ENCODE measurements around the gene ERI3. TPM values are rescaled to one million over a fixed set of nuclear protein-coding genes. Genes with fewer than 3 reads are reported as not detected.
"Not testable (repeated sequence)": the region's sequence is repeated elsewhere in the genome, so short reads cannot be mapped to it uniquely, and the experiment has no call there.

Gene ERI3
- total RNA-seq, 1 donor from 2014 or later: 52.7 TPM

DNA sequence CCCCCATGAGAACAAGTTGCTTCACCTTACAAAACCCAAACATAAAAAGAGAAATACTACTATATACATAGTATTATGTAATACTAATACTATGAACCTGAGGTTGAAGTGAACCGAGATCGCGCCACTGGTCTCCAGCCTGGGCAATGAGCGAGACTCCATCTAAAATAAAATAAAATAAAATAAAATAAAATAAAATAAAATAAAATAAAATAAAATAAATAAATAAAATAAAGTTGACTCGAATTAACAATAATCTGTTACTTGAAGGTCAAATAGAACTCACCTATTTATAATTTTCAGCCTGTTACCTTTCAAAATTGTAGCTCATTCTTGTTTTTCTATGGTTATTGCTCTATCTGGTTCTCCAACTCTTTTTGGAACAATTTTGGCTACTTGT lies 148.5 kb downstream of the ERI3 start:
- ATAC-seq; DNase-seq (ENCODE audit: missing footprints); intact Hi-C loops (cut with DNase I): not testable (repeated sequence)

DNA sequence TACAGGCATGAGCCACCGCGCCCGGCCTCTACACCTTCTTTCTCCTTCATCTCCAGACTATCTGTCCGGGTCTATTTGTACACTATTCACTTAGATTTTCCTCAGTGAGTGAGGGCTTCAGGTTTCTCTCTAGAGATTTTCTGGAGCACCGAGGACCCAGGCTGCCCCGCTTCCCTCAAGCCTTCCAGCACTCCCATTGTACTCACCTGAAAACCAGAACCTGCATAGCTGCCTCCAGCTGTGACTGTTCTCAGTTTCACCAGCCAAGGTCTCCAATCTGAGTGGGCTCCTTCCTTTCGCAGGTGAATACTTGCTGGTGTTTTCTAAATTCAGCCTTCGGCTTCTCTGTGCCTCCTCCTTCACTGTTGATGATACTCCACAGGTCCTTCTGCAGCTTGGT lies 154.7 kb downstream of the ERI3 start:
- no peak for ATAC-seq

DNA sequence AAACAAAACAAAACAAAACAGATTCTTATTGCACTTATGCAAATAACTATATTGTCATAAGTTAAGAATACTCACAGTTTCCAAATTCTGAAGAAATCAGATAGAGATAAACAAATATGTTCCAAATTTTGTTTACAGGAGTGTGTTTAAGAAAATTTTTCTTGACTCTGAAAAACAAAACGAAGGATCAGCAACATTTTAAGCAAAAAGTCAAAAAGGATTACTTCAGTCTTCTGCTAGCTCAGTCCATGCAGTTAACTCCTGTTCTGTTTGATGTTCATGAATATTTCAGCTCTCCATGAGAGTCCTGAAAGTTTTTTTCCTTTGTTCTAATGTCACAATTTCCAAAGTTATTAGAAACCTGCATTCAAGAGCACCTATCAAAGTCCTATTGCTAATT lies 180.4 kb downstream of the ERI3 start:
- ATAC-seq: no peak
- no peak for DNase-seq (ENCODE audit: missing footprints)
- intact Hi-C loops (cut with DNase I): no loop called here

More for the DNA sequence above, 154.7 kb downstream of the ERI3 start:
- intact Hi-C loops (cut with DNase I): no loop called here
- no peak for DNase-seq (ENCODE audit: missing footprints)

Other genes with a start within 250 kb of the ERI3 start
- not detected for gene KLF17, start 236.4 kb downstream of the ERI3 start, total RNA-seq
- not detected for gene KLF18, start 213.6 kb downstream of the ERI3 start, total RNA-seq
- 27.5 TPM for gene DMAP1, start 141.8 kb downstream of the ERI3 start, total RNA-seq
- gene RNF220, start 50.0 kb upstream of the ERI3 start, total RNA-seq: 76.4 TPM

Data from Right ventricle myocardium inferior (tissue), 1 donor.